ENCODE data around the gene SUMO3.

The SUMO3 gene

DNA sequence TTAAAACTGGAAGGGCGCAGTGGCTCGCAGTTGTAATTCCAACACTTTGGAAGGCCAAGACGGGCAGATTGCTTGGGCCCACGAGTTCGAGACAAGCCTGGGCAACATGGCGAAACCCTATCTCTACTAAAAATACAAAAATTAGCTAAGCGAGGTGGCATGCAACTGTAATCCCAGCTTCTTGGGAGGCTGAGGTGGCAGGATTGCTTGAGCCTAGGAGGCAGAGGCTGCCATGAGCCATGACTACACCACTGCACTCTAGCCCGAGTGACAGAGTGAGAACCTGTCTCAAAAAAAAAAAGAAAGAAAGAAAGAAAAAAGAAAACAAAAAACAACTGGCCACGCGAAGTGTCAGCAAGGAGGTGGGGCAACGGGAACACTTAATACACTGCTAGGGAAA is 22.5 kb downstream of the SUMO3 start:
- no peak overlapping the region for H3K4me3 ChIP-seq (ENCODE audit: low read depth, low read length)
- no peak for DNase-seq (ENCODE audit: low read depth)
- TF ChIP-seq CTCF (conservative IDR thresholded peaks at IDR 0.05; ENCODE audit: low read depth, low read length) = no peak

GRCh38 chr21:44793592-44794374 is 24.1 kb downstream of the SUMO3 start:
- DNase-seq (ENCODE audit: low read depth) = no peak
- no peak overlapping the region for H3K4me3 ChIP-seq (ENCODE audit: low read depth, low read length)
- no peak for TF ChIP-seq CTCF (conservative IDR thresholded peaks at IDR 0.05; ENCODE audit: low read depth, low read length)

DNA sequence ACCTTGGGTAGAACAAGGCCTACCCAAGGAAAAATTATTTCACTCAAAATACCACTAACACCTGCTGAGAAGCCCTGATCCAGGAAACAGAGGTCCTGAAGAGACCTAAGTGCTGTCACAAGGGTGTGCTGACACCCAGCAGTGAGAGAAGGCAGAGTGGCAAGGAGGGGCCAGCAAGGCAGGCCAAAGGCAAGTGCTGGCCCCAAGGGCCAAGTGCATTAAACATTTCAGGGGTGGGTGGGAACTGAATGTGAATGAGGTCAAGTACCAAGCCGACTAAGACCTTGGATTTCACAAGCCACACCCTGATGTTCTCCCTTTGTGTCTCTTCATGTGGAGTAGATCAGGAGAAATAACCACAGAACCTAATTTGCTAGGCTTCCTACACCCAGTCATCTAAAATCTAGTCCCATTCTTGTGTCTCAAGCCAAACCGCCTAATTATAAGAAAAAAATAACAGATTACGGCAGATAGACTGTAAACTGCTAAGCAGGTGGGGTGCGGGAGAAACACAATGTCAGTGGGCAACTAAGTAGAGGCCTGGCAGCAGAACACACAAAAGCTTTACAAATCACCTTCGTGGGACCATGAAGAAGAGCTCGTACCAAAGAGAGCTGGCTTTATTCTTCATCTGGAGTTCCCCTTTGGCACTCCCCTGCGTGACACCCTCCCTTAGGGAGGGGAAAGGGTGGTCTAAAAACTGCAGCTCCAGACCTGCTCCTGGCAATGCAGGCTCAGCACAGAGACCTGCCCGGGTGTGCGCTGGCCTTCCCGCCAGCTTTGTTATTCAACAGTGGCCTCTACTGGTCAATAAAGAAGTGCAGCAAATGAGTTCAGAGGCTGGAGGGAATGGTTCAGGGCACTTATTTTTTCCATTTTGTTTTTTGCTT is 24.9 kb downstream of the SUMO3 start:
- TF ChIP-seq CTCF (conservative IDR thresholded peaks at IDR 0.05; ENCODE audit: low read depth, low read length) = peak; percentile 79
- peak; percentile 76 for DNase-seq (ENCODE audit: low read depth)

GRCh38 chr21:44791993-44792392 is 25.9 kb downstream of the SUMO3 start:
- no peak for DNase-seq (ENCODE audit: low read depth)
- TF ChIP-seq CTCF (conservative IDR thresholded peaks at IDR 0.05; ENCODE audit: low read depth, low read length) = no peak
- no peak overlapping the region for H3K4me3 ChIP-seq (ENCODE audit: low read depth, low read length)

More for the DNA sequence above, 24.9 kb downstream of the SUMO3 start:
- no peak overlapping the region for H3K4me3 ChIP-seq (ENCODE audit: low read depth, low read length)

DNA sequence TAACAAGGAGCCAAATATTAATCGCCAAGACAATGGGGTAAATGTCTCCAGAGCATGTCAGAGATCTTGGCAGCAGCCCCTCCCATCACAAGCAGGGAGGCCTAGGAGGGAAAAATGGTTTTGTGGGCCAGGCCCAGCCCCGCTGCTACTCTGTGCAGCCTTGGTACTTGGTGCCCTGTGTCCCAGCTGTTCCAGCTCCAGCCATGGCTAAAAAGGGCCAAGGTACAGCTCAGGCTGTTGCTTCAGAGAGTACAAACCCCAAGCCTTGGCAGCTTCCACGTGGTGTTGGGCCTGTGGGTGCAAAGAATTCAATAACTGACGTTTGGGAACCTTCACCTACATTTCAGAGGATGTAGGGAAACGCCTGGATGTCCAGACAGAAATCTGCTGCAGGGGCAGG is 26.6 kb downstream of the SUMO3 start:
- DNase-seq (ENCODE audit: low read depth) = no peak
- no peak for TF ChIP-seq CTCF (conservative IDR thresholded peaks at IDR 0.05; ENCODE audit: low read depth, low read length)

GRCh38 chr21:44790368-44790767 is 27.5 kb downstream of the SUMO3 start:
- H3K4me3 ChIP-seq (ENCODE audit: low read depth, low read length) = no peak overlapping the region
- no peak for DNase-seq (ENCODE audit: low read depth)
- no peak for TF ChIP-seq CTCF (conservative IDR thresholded peaks at IDR 0.05; ENCODE audit: low read depth, low read length)

More for the DNA sequence above, 26.6 kb downstream of the SUMO3 start:
- H3K4me3 ChIP-seq (ENCODE audit: low read depth, low read length) = no peak overlapping the region
